A204.1 (cell line): ENCODE results near the gene ZNF362.
"Not testable (repeated sequence)": the region's sequence is repeated elsewhere in the genome, so short reads cannot be mapped to it uniquely, and the experiment has no call there.

Experiments used
- FAIRE-seq: peaks from 2 replicates; lab custom pipeline; 2012; peaks lifted over from hg19 to GRCh38; lab: Jason Lieb, UNC

Gene ZNF362

GRCh38 chr1:33306653-33307493 lies 50.6 kb downstream of the ZNF362 start:
- no peak for FAIRE-seq

GRCh38 chr1:33307494-33307864 lies 51.2 kb downstream of the ZNF362 start:
- no peak for FAIRE-seq

GRCh38 chr1:33309351-33309750 lies 53.1 kb downstream of the ZNF362 start:
- FAIRE-seq: not testable (repeated sequence)

GRCh38 chr1:33310702-33311101 lies 54.4 kb downstream of the ZNF362 start:
- FAIRE-seq: no peak

GRCh38 chr1:33311706-33312412 lies 55.6 kb downstream of the ZNF362 start:
- FAIRE-seq: no peak

- FAIRE-seq: no peak
Observed at GRCh38 chr1:33312413-33312749, 56.1 kb downstream of the ZNF362 start.

- FAIRE-seq: no peak
Observed at GRCh38 chr1:33314416-33314815, 58.1 kb downstream of the ZNF362 start.

GRCh38 chr1:33316601-33317000 lies 60.3 kb downstream of the ZNF362 start:
- no peak for FAIRE-seq

- FAIRE-seq: no peak
Observed at GRCh38 chr1:33317354-33317753, 61.1 kb downstream of the ZNF362 start.

GRCh38 chr1:33317946-33318345 lies 61.7 kb downstream of the ZNF362 start:
- FAIRE-seq: no peak

- no peak for FAIRE-seq
Observed at GRCh38 chr1:33319186-33319948, 63.1 kb downstream of the ZNF362 start.

- FAIRE-seq: no peak
Observed at GRCh38 chr1:33319949-33320618, 63.8 kb downstream of the ZNF362 start.

- no peak for FAIRE-seq
Observed at GRCh38 chr1:33320619-33321165, 64.4 kb downstream of the ZNF362 start, which contains the start of gene A3GALT2. Gene A3GALT2 (minus strand): TSS chr1:33321098. CDS start chr1:33321098, 0 bp downstream.

- FAIRE-seq: no peak
Observed at GRCh38 chr1:33321178-33321577, 64.9 kb downstream of the ZNF362 start.

- no peak for FAIRE-seq
Observed at GRCh38 chr1:33322109-33322508, 65.8 kb downstream of the ZNF362 start.

GRCh38 chr1:33322870-33323585 lies 66.7 kb downstream of the ZNF362 start:
- FAIRE-seq: no peak

GRCh38 chr1:33323663-33324477 lies 67.6 kb downstream of the ZNF362 start:
- no peak for FAIRE-seq

GRCh38 chr1:33324677-33325575 lies 68.6 kb downstream of the ZNF362 start:
- FAIRE-seq: no peak

- FAIRE-seq: no peak
Observed at GRCh38 chr1:33326785-33327184, 70.5 kb downstream of the ZNF362 start.
